Neural progenitor cell (in vitro differentiated cells): ENCODE measurements around the gene DKK2. TPM values are rescaled to one million over a fixed set of nuclear protein-coding genes. Genes with fewer than 3 reads are reported as not detected.
A peak's percentile ranks its signal among the peaks of the same experiment; 100 is the strongest.

Experiments used
- DNase-seq: peaks from one replicate; pipeline ENCODE4 v3.0.0-alpha.2; 2016; ENCODE audit warnings: low spot score
- H2AFZ ChIP-seq: fragments of 200-600 bp; sonication (generic); replicated peaks from 2 replicates; pipeline ENCODE4 v1.6.1; 2016; ENCODE audit warnings: antibody characterized with exemption
- H3F3A ChIP-seq: fragments of 200-600 bp; sonication (generic); 2 replicates; pipeline ENCODE4 v1.6.1; 2016; ENCODE audit warnings: antibody characterized with exemption, low read depth
- H3K27ac ChIP-seq: fragments of 200-600 bp; sonication (generic); 2 replicates; pipeline ENCODE4 v1.5.1; 2016; ENCODE audit warnings: mild to moderate bottlenecking
- H3K27me3 ChIP-seq: fragments of 200-600 bp; sonication (generic); 2 replicates; pipeline ENCODE4 v1.6.1; 2016; ENCODE audit warnings: mild to moderate bottlenecking, moderate library complexity
- H3K36me3 ChIP-seq: fragments of 200-600 bp; sonication (generic); 2 replicates; pipeline ENCODE4 v1.5.1; 2016
- H3K4me1 ChIP-seq: fragments of 200-600 bp; sonication (generic); 2 replicates; pipeline ENCODE4 v1.6.1; 2016; ENCODE audit warnings: mixed run types
- H3K4me2 ChIP-seq: fragments of 200-600 bp; sonication (generic); 2 replicates; pipeline ENCODE4 v1.6.1; 2016
- H3K4me3 ChIP-seq: fragments of 200-600 bp; sonication (generic); 2 replicates; pipeline ENCODE4 v1.5.1; 2016
- H3K79me2 ChIP-seq: fragments of 200-600 bp; sonication (generic); 2 replicates; pipeline ENCODE4 v1.6.1; 2016; ENCODE audit warnings: low read depth
- H3K9ac ChIP-seq: fragments of 200-600 bp; sonication (generic); 2 replicates; pipeline ENCODE4 v1.6.1; 2016
- H3K9me3 ChIP-seq: fragments of 200-600 bp; sonication (generic); 2 replicates; pipeline ENCODE4 v1.5.1; 2016; ENCODE audit warnings: low read depth
- H4K20me1 ChIP-seq: fragments of 200-600 bp; sonication (generic); 2 replicates; pipeline ENCODE4 v1.6.1; 2016; ENCODE audit warnings: low read depth
- H3K27ac Mint-ChIP-seq: 3 replicates; pipeline ENCODE4 v1.8.0; 2021; ENCODE audit warnings: mixed read lengths
- H3K27me3 Mint-ChIP-seq: 2 replicates; pipeline ENCODE4 v1.8.0; 2022; ENCODE audit warnings: low read depth, mild to moderate bottlenecking, inconsistent platforms, moderate library complexity, mixed read lengths; ENCODE audit not compliant: insufficient read depth
- H3K36me3 Mint-ChIP-seq: 3 replicates; pipeline ENCODE4 v1.8.0; 2021; ENCODE audit warnings: mixed read lengths
- H3K4me1 Mint-ChIP-seq: 3 replicates; pipeline ENCODE4 v1.8.0; 2021; ENCODE audit warnings: mixed read lengths
- H3K4me3 Mint-ChIP-seq: 3 replicates; pipeline ENCODE4 v1.8.0; 2021; ENCODE audit warnings: mild to moderate bottlenecking, moderate library complexity, mixed read lengths
- H3K9me3 Mint-ChIP-seq: 3 replicates; pipeline ENCODE4 v1.8.0; 2020; ENCODE audit warnings: mixed read lengths
- EZH2 ChIP-seq: fragments of 200-600 bp; sonication (generic); IDR thresholded peaks from 2 replicates; pipeline ENCODE4 v1.6.1; 2017; ENCODE audit warnings: antibody characterized with exemption, mild to moderate bottlenecking, moderate library complexity
- EZH2phosphoT487 ChIP-seq: fragments of 200-600 bp; sonication (generic); IDR thresholded peaks from 2 replicates; pipeline ENCODE4 v1.6.1; 2017; ENCODE audit warnings: antibody characterized with exemption
- total RNA-seq: library from RNA; depleted of rRNA; stranded (reverse); fragments of >200 nt; gene quantifications from 2 replicates; pipeline ENCODE4 v1.2.3, GENCODE V29; 2015; ENCODE audit warnings: low replicate concordance
- TF ChIP-seq, protein P1 (sequence below): fragments of 200-600 bp; sonication (generic); IDR thresholded peaks from 2 replicates; pipeline ENCODE4 v1.5.1; 2017; ENCODE audit warnings: antibody characterized with exemption, mild to moderate bottlenecking

DKK2 gene
- total RNA-seq, 1 donor from 2014 or later = not detected

DNA sequence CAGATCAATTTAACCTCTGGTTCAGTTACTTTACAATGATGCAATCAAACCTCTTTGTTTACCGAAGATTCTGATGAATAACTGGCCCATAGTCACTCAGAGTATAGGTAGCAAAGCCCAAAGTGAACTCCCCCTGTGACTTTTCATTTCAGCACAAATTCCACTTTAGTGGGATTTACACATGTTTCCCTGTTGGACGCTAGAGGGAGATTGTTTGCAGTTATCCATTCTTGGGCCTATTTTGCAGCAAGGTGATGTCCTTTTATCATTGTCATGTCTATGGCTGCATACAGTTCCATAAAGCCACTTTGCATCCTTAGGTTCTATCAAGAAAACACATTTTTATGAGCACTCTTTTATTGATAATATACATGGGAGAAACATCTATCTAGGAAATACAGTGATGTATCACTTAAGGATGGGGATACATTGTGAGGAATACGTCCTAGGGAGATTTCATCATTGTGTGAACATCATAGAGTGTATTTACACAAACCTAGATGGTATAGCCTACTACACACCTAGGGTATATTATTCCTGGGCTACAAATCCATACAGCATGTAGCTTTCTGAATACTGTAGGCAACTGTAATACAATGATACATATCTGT is 14.5 kb upstream of the DKK2 start:
- Histone ChIP-seq H3K4me3 (no peak overlapping the region), H3K4me2 (no peak overlapping the region), H4K20me1 (no peaks in the 10 kb centered on the region), H3K36me3 (no peaks in the 10 kb centered on the region), H3K27ac (no peak overlapping the region), H3K79me2 (no peaks in the 10 kb centered on the region), H3K9me3 (peaks cover 10% of the 10 kb centered on the region), H2AFZ (no peak overlapping the region), H3K27me3 (no peaks in the 10 kb centered on the region), H3K9ac (no peak overlapping the region), H3F3A (no peaks in the 10 kb centered on the region), H3K4me1 (peaks cover 4% of the 10 kb centered on the region)
- Mint-ChIP-seq H3K27me3 (no peaks in the 10 kb centered on the region), H3K4me1 (no peaks in the 10 kb centered on the region), H3K4me3 (no peak overlapping the region), H3K36me3 (no peaks in the 10 kb centered on the region), H3K27ac (no peak overlapping the region), H3K9me3 (peaks cover 10% of the 10 kb centered on the region)
- DNase-seq = peak; percentile 15
- TF ChIP-seq, protein P1, sequence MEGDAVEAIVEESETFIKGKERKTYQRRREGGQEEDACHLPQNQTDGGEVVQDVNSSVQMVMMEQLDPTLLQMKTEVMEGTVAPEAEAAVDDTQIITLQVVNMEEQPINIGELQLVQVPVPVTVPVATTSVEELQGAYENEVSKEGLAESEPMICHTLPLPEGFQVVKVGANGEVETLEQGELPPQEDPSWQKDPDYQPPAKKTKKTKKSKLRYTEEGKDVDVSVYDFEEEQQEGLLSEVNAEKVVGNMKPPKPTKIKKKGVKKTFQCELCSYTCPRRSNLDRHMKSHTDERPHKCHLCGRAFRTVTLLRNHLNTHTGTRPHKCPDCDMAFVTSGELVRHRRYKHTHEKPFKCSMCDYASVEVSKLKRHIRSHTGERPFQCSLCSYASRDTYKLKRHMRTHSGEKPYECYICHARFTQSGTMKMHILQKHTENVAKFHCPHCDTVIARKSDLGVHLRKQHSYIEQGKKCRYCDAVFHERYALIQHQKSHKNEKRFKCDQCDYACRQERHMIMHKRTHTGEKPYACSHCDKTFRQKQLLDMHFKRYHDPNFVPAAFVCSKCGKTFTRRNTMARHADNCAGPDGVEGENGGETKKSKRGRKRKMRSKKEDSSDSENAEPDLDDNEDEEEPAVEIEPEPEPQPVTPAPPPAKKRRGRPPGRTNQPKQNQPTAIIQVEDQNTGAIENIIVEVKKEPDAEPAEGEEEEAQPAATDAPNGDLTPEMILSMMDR = peak; percentile 68
- TF ChIP-seq EZH2 = no peak

DNA sequence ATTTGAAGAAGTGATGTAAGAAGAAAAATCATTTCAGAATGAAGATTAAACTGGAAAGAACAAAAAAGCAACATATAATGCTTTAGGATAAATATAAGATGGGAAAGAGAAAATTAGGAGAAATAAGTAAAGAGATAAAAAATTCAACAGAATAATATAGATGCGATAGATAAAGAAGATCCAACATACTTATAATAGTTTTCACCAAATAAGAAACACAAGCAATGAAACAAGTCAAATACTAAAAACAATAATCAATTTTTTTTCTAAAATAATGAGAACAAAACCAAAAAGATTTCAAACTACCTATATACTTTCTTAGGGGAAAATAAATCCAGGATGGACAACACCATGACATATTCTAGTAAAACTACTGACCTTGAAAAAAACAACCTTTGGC is 10.1 kb upstream of the DKK2 start:
- no peaks in the 10 kb centered on the region for H3K36me3 Mint-ChIP-seq
- H3K4me3 Mint-ChIP-seq = no peak overlapping the region
- Histone ChIP-seq H3K4me1 (no peaks in the 10 kb centered on the region), H3K27me3 (no peaks in the 10 kb centered on the region), H3F3A (no peaks in the 10 kb centered on the region), H2AFZ (no peak overlapping the region), H4K20me1 (no peaks in the 10 kb centered on the region), H3K9me3 (peaks cover 10% of the 10 kb centered on the region), H3K27ac (no peak overlapping the region), H3K4me2 (no peak overlapping the region), H3K79me2 (no peaks in the 10 kb centered on the region), H3K36me3 (no peaks in the 10 kb centered on the region), H3K4me3 (no peak overlapping the region), H3K9ac (no peak overlapping the region)
- H3K27me3 Mint-ChIP-seq = no peaks in the 10 kb centered on the region
- TF ChIP-seq EZH2 = no peak
- TF ChIP-seq, protein P1 = no peak
- TF ChIP-seq EZH2phosphoT487 = no peak
- no peak overlapping the region for H3K27ac Mint-ChIP-seq
- H3K4me1 Mint-ChIP-seq = no peaks in the 10 kb centered on the region
- DNase-seq = no peak
- H3K9me3 Mint-ChIP-seq = peaks cover 10% of the 10 kb centered on the region

DNA sequence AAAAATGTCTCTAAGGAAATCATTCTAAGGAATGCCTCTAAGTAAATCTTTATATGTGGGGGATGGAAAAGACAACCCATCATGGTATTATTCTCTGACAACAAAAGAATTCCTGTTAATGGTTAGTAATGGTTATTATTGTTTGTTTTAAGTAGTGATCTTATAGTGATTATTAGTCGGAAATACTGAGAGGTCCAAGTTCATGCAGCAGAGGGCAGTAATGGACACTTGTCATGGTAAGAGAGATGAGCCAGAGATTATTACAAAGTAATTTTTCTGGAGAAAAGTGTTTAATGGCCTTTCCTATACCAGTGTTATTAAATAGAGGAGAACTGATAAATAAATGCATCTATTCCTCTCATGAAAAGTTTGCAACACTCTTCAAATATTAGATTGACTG is 8.1 kb upstream of the DKK2 start:
- peaks cover 4% of the 10 kb centered on the region for H3K27me3 ChIP-seq
- no peak overlapping the region for H3K4me3 Mint-ChIP-seq
- H3K4me1 Mint-ChIP-seq = no peaks in the 10 kb centered on the region
- H3F3A ChIP-seq = no peaks in the 10 kb centered on the region
- H2AFZ ChIP-seq = no peak overlapping the region
- no peak for DNase-seq
- H3K4me2 ChIP-seq = no peak overlapping the region
- peaks cover 10% of the 10 kb centered on the region for H3K9me3 ChIP-seq
- no peaks in the 10 kb centered on the region for H3K36me3 ChIP-seq
- no peak for TF ChIP-seq EZH2
- no peak for TF ChIP-seq EZH2phosphoT487
- TF ChIP-seq, protein P1 = peak; percentile 12
- no peak overlapping the region for H3K27ac ChIP-seq
- no peak overlapping the region for H3K4me3 ChIP-seq
- H3K9ac ChIP-seq = no peak overlapping the region
- H3K36me3 Mint-ChIP-seq = no peaks in the 10 kb centered on the region
- no peaks in the 10 kb centered on the region for H3K27me3 Mint-ChIP-seq
- H3K27ac Mint-ChIP-seq = no peak overlapping the region
- H3K4me1 ChIP-seq = no peaks in the 10 kb centered on the region
- no peaks in the 10 kb centered on the region for H3K79me2 ChIP-seq
- no peaks in the 10 kb centered on the region for H4K20me1 ChIP-seq
- peaks cover 10% of the 10 kb centered on the region for H3K9me3 Mint-ChIP-seq
